ENCODE measurements around the gene DBNDD1. TPM values are rescaled to one million over a fixed set of nuclear protein-coding genes. Genes with fewer than 3 reads are reported as not detected.

Gene DBNDD1
- total and polyA plus RNA-seq, 4 donors, result 0.09 to 1.5 (median 0.82) TPM

DNA sequence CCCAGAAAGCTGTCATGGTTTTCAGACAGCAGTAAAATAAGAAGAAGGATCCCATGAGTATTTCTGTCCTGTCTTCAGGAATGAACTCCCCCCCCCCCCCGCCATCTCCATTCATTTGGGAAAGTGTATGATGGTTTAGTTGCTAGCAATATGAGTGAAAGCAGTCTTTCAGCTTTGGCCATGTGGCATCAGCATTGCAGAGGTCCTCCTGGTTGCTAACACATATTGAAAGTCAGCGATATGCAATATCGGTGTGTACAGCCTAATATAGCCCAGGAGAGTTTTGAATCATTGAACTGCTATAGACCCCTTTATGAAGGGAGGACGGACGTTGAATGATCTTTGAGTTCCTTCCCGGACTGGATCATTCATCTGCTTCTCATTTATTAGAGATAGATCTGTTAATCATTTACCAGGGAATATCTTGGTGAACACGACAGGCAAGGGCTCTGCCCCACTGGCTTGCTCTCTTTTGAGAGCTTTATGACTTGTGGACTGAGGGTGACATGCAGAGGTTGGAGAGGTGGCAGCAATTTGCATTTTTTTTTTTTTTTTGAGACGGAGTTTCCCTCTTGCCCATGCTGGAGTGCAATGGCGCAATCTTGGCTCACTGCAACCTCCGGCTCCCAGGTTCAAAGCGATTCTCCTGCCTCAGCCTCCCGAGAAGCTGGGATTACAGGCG is 45.5 kb downstream of the DBNDD1 start:
- Histone ChIP-seq H3K4me1 (ENCODE audit: control insufficient read depth in 4 of 4, insufficient read depth in 4 of 4, low read length in 3 of 4) (peaks cover 6 to 40% (median 26%) of the 10 kb centered on the region in 4 donors), H3K27ac (ENCODE audit: low read depth in 1 of 2, low read length in 2 of 2) (peak overlapping the region; percentile 31 to 48), H3K9me3 (ENCODE audit: control insufficient read depth in 4 of 4, low read length in 3 of 4) (no peaks in the 10 kb centered on the region), H3K9ac (ENCODE audit: low read depth in 1 of 2, low read length in 2 of 2) (no peak overlapping the region), H3K4me3 (ENCODE audit: low read depth in 1 of 3, low read length in 3 of 3) (peak overlapping the region; percentile 86 to 92 (median 88)), H3K36me3 (ENCODE audit: control insufficient read depth in 4 of 4, insufficient read depth in 3 of 4, low read depth in 1 of 4, low read length in 3 of 4) (peaks cover 0 to 5% (median 3%) of the 10 kb centered on the region in 4 donors), H3K27me3 (ENCODE audit: control insufficient read depth in 4 of 4, insufficient read depth in 4 of 4, low read length in 3 of 4) (no peaks in the 10 kb centered on the region)
- WGBS, result 42% methylated on average over 13 of the region's 13 CpGs
- DNase-seq (ENCODE audit: low spot score), result no peak
- peak; percentile 37 to 41 for TF ChIP-seq RAD21 (IDR thresholded peaks at IDR 0.05)
- peak in 1 of 2 donors; percentile 25 for TF ChIP-seq HNF4A (conservative IDR thresholded peaks at IDR 0.05)
- peak in 1 of 2 donors; percentile 13 for TF ChIP-seq RXRA (IDR thresholded peaks at IDR 0.05)
- no peak for TF ChIP-seq EGR1 (IDR thresholded peaks at IDR 0.05; ENCODE audit: low read depth in 2 of 2)
- peak; percentile 34 for TF ChIP-seq SP1 (IDR thresholded peaks at IDR 0.05)

DNA sequence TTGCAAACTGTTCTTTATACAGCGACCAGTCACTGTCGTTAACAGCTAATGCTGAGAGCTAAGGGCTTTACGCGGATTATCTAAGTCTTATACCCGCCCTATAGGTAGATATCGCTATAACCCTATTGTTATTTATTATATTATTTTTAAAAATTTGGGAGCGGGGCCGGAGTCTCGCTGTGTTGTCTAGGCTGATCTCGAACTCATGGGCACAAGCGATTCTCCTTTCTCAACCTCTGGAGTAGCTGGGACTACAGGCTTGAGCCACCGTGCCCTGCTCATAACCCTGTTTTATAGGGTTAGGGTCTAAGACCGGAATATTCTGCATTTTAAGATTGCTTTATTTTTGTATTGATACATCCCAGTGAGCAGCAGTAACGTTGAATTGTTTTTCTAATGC is 46.0 kb downstream of the DBNDD1 start:
- Histone ChIP-seq H3K9me3 (ENCODE audit: control insufficient read depth in 4 of 4, low read length in 3 of 4) (no peaks in the 10 kb centered on the region), H3K36me3 (ENCODE audit: control insufficient read depth in 4 of 4, insufficient read depth in 3 of 4, low read depth in 1 of 4, low read length in 3 of 4) (peaks cover 0 to 5% (median 2%) of the 10 kb centered on the region in 4 donors), H3K4me1 (ENCODE audit: control insufficient read depth in 4 of 4, insufficient read depth in 4 of 4, low read length in 3 of 4) (peaks cover 6 to 40% (median 26%) of the 10 kb centered on the region in 4 donors), H3K4me3 (ENCODE audit: low read depth in 1 of 3, low read length in 3 of 3) (peak overlapping the region; percentile 86 to 92 (median 88)), H3K27ac (ENCODE audit: low read depth in 1 of 2, low read length in 2 of 2) (peak overlapping the region; percentile 93 to 97), H3K27me3 (ENCODE audit: control insufficient read depth in 4 of 4, insufficient read depth in 4 of 4, low read length in 3 of 4) (no peaks in the 10 kb centered on the region), H3K9ac (ENCODE audit: low read depth in 1 of 2, low read length in 2 of 2) (peak overlapping the region; percentile 60 to 96)
- 8% methylated on average over 14 of the region's 14 CpGs for WGBS
- DNase-seq (ENCODE audit: low spot score), result no peak
- TF ChIP-seq SP1 (IDR thresholded peaks at IDR 0.05) (no peak), EGR1 (IDR thresholded peaks at IDR 0.05; ENCODE audit: low read depth in 2 of 2) (no peak), ATF3 (IDR thresholded peaks at IDR 0.05) (no peak), FOXA2 (IDR thresholded peaks at IDR 0.05) (no peak), TAF1 (conservative IDR thresholded peaks at IDR 0.05) (no peak), CTCF (IDR thresholded peaks at IDR 0.05; ENCODE audit: low read depth, low read length, missing input control) (no peak)
- TF ChIP-seq, protein P1, sequence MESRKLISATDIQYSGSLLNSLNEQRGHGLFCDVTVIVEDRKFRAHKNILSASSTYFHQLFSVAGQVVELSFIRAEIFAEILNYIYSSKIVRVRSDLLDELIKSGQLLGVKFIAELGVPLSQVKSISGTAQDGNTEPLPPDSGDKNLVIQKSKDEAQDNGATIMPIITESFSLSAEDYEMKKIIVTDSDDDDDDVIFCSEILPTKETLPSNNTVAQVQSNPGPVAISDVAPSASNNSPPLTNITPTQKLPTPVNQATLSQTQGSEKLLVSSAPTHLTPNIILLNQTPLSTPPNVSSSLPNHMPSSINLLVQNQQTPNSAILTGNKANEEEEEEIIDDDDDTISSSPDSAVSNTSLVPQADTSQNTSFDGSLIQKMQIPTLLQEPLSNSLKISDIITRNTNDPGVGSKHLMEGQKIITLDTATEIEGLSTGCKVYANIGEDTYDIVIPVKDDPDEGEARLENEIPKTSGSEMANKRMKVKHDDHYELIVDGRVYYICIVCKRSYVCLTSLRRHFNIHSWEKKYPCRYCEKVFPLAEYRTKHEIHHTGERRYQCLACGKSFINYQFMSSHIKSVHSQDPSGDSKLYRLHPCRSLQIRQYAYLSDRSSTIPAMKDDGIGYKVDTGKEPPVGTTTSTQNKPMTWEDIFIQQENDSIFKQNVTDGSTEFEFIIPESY (IDR thresholded peaks at IDR 0.05), result no peak
